Heart left ventricle (tissue), 16 donors: Measurements from ENCODE around the gene SPI1. TPM values are rescaled to one million over a fixed set of nuclear protein-coding genes. Genes with fewer than 3 reads are reported as not detected.

Experiments
- ATAC-seq, 4 donors: fragments of 200-7000 bp; cut with Tn5 transposase; one replicate each; pipeline ENCODE4 v1.9.1; 2020 to 2022; ENCODE audit warnings: moderate library complexity in 4 of 4, mild to moderate bottlenecking in 3 of 4, moderate number of reproducible peaks in 1 of 4
- DNase-seq, 5 donors: peaks; one replicate each; pipeline ENCODE4 v3.0.0-alpha.2; 2020
- H3K27ac ChIP-seq, 12 donors: fragments of 200-600 bp; sonication (generic) in 4 of 12; one replicate each; pipeline versions ENCODE4 v1.5.0 to v1.8.0; 2016 to 2022; ENCODE audit warnings: mild to moderate bottlenecking in 2 of 12
- H3K27me3 ChIP-seq, 9 donors: fragments of 200-600 bp; sonication (generic) in 2 of 9; one replicate each; pipeline versions ENCODE4 v1.5.1 to v1.8.0; 2016 to 2022; ENCODE audit warnings: mild to moderate bottlenecking in 3 of 9
- H3K36me3 ChIP-seq, 9 donors: fragments of 200-600 bp; sonication (generic) in 2 of 9; one replicate each; pipeline versions ENCODE4 v1.5.0 to v1.8.0; 2018 to 2022; ENCODE audit warnings: mild to moderate bottlenecking in 2 of 9
- H3K4me1 ChIP-seq, 12 donors: fragments of 200-600 bp; sonication (generic) in 4 of 12; one replicate each; pipeline versions ENCODE4 v1.5.0 to v1.8.0; 2016 to 2022; ENCODE audit warnings: mild to moderate bottlenecking in 3 of 12
- H3K4me3 ChIP-seq, 12 donors: fragments of 200-600 bp; sonication (generic) in 4 of 12; one replicate each; pipeline versions ENCODE4 v1.5.0 to v1.8.0; 2017 to 2022; ENCODE audit warnings: mild to moderate bottlenecking in 9 of 12, moderate library complexity in 4 of 12
- H3K9me3 ChIP-seq, 12 donors: fragments of 200-600 bp; sonication (generic) in 4 of 12; one replicate each; pipeline versions ENCODE4 v1.5.0 to v1.8.0; 2016 to 2022; ENCODE audit warnings: mild to moderate bottlenecking in 1 of 12
- CTCF ChIP-seq, 12 donors: fragments of 200-600 bp; sonication (generic) in 4 of 12; IDR thresholded peaks; one replicate each; pipeline versions ENCODE4 v1.5.0 to v1.8.0; 2018 to 2022; ENCODE audit warnings: antibody characterized with exemption in 12 of 12, mild to moderate bottlenecking in 5 of 12
- POLR2A ChIP-seq, 2 donors: fragments of 450-650 bp; IDR thresholded peaks; one replicate each; pipeline ENCODE4 v1.6.1; 2017; ENCODE audit warnings: antibody characterized with exemption in 2 of 2, mild to moderate bottlenecking in 2 of 2, moderate library complexity in 2 of 2
- WGBS, 4 donors: extraction: QIAGEN DNeasy Blood & Tissue Kit in 2 of 4; methylation state at CpG; one replicate each; pipeline versions ENCODE4 v1.1.5 to v1.1.7; 2013 to 2018; 5-methylcytosine and 5-hydroxymethylcytosine counted together
- intact Hi-C, 10 donors: fragments of 100-400 bp; cut with DNase I; formaldehyde crosslinking; loops; one replicate each; pipeline versions ENCODE4 v1.11.1 to v1.14.2; 2022
- polyA plus RNA-seq, 2 donors: library from polyadenylated mRNA; stranded (reverse); fragments of 200-250 nt; gene quantifications; one replicate each; pipeline ENCODE4 v1.2.3, GENCODE V29; 2013
- total RNA-seq, 9 donors: library from RNA; depleted of rRNA in 2 of 9; stranded (reverse); fragments of >200 nt in 2 of 9; fragmentation: NEBNext Ultra II Directional in 3 of 9; extraction: Animal tissue kit (Norgen Biotek cat#: 25700) in 3 of 9; gene quantifications; one replicate each; pipeline versions ENCODE4 v1.1.0 to v1.2.4, GENCODE V29; 2016 to 2023
- donor health status: ischemic (EF 13 %, LVEDD 7.1; RV severe dilation, severe dysfunction).
- donor health status: healthy with polysubstance abuse.
- donor health status: DM: no; HTN: yes; CAD: no.
- donor health status: DM: no; HTN: no; CAD: no.
- donor health status: ischemic (EF 25% LVEDD 6.9; RV normal size, moderate dysfunction).
- donor health status: ischemic (EF 25% LVEDD 5.7; RV mildly dilated, moderate dysfunction).
- donor health status: healthy.
- donor health status: DM: yes; HTN: yes; CAD: no.
- donor health status: ischemic (EF 35%, LVEDD 5.7; RV mildly dilated, moderate dysfunction).
- donor health status: nonischemic (EF 11% LVEDD 7.7; RV severe dilation, severe dysfunction).
- donor health status: DM: yes; HTN: yes; CAD: no.
- donor health status: PGD.
- donor health status: ischemic (EF 29% LVEDD 5.4; RV normal size, mild dysfunction).
- donor health status: nonischemic (EF 23%, LVEDD 6.1; RV moderate dilation, normal function).

Gene SPI1
- total and polyA plus RNA-seq, 11 donors: 2.8 to 78.9 (median 8.1) TPM

DNA sequence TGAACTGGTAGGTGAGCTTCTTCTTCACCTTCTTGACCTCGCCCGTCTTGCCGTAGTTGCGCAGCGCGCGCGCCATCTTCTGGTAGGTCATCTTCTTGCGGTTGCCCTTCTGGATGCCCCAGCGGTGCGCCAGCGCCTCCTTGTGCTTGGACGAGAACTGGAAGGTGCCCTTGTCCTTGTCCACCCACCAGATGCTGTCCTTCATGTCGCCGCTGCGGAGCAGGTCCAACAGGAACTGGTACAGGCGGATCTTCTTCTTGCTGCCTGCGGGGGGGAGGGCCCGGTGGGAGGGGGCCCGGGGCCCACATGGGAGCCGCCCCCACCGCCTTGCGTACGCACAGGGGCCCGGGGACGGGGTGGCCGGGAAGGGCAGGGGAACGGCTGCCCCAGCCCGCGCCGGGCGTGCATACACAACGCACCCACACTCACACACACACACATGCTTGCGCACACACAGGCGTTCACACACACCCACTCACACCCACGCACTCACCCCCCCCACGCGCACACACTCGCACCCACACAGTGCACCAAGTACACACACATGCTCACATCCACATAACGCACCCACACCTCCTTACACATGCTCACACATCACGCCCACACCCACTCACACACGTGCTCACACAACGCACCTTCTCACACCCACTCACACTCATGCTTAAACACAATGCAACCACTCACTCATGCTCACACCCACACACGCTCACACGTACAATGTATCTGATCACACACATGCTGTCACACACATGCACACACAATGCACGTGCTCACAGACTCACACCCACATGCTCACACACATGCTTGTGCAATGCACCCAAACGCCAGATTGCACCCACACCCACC, 22.8 kb downstream of the SPI1 start:
- Histone ChIP-seq H3K27ac (peak overlapping the region; percentile 70 to 99 (median 93)), H3K4me3 (peak overlapping the region; percentile 18 to 72 (median 50)), H3K36me3 (peaks cover 0 to 10% (median 0%) of the 10 kb centered on the region in 9 donors), H3K9me3 (no peaks in the 10 kb centered on the region), H3K4me1 (peaks cover 0 to 37% (median 7%) of the 10 kb centered on the region in 12 donors), H3K27me3 (no peaks in the 10 kb centered on the region)
- TF ChIP-seq POLR2A (IDR thresholded peaks at IDR 0.05) (no peak), CTCF (IDR thresholded peaks at IDR 0.05) (peak; percentile 79 to 99 (median 94))
- ATAC-seq (peak; percentile 4 to 60 (median 42)), DNase-seq (peak; percentile 93 to 97 (median 96))
- intact Hi-C loops: loop anchor here (1.0 to 10.0 kb wide), 19 partner anchors 68 to 471 kb away; partner anchors contain the start of genes ARFGAP2 (in 4 of the 10), NR1H3 (in 2 of the 10) and MADD (in 1 of the 10)
- WGBS, 4 donors: 23 to 33% (median 27%) methylated on average over 40 to 47 of the region's 47 CpGs

DNA sequence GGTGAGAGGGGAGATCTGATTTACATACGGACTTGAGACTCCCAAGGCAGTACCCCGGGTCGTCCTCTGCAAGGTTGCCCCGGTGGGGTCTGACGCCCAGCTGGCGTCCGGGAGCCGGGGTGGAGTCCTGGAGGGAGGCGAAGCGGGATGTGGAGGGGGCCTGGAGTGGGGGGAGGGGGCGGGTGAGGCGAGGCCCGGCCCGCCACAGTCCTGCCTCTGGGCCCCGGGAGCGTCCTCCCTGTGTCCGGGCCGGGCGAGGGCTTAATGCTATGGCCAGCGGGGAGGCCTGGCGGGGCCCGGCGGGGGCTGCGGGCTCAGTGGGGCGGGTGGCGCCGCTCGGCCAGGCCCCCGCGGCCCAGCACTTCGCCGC, 23.4 kb downstream of the SPI1 start:
- Histone ChIP-seq H3K27me3 (no peaks in the 10 kb centered on the region), H3K4me3 (peak overlapping the region; percentile 18 to 72 (median 50)), H3K9me3 (no peaks in the 10 kb centered on the region), H3K4me1 (peaks cover 0 to 31% (median 6%) of the 10 kb centered on the region in 12 donors), H3K27ac (peak overlapping the region; percentile 70 to 99 (median 93)), H3K36me3 (peaks cover 0 to 15% (median 6%) of the 10 kb centered on the region in 9 donors)
- WGBS, 4 donors: 9 to 18% (median 10%) methylated on average over 17 to 32 of the region's 32 CpGs
- intact Hi-C loops: loop anchor here (1.0 to 10.0 kb wide), 20 partner anchors 68 to 470 kb away; partner anchors contain the start of genes ARFGAP2 (in 5 of the 10), MADD (in 5 of the 10), NR1H3 (in 3 of the 10) and PACSIN3 (in 1 of the 10)
- ATAC-seq (peak in 2 of 4 donors; percentile 2 to 14), DNase-seq (peak in 1 of 5 donors; percentile 23)
- TF ChIP-seq POLR2A (IDR thresholded peaks at IDR 0.05) (no peak), CTCF (IDR thresholded peaks at IDR 0.05) (no peak)

DNA sequence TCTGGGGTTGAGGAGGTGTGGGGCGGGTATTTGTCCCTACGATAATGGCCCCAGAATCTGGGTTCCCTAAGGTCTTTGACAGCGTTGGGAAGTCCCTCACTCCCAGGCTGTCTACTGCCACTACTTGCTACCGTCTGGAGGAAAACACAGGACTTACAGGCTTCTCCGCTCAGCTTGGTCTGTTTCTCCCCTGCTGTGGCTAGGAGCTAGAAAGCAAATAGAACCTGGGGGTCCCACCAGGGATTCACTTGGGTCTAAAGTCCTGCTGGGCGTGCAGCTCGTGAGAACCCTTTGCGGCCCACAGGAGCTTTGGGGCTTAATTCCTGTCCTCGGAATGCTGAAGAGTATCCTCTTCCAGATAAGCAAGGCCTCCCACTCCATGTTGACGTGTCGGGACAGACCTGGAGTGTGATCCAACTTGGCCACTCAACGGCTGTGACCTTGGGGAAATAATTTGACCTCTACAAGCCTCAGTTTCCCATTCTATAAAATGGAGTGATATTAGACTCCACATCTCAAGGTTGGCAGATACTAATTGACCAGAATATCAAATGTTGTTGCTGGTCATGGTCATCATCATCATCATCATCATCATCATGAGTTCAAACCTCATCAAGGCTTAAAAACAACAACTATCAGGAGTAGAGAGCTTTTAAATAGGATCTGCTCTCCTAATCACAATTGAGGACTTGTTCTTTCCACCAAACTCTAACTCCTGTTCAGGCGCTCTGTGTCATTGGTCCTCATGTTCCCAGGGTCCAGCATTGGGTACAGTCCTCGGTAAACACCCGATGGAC, 24.2 kb downstream of the SPI1 start:
- H3K36me3 ChIP-seq: peaks cover 0 to 21% (median 3%) of the 10 kb centered on the region in 9 donors

More for the DNA sequence above, 24.2 kb downstream of the SPI1 start:
- WGBS, 4 donors: 61 to 67% (median 65%) methylated on average over 15 of the region's 15 CpGs
- peak overlapping the region; percentile 70 to 99 (median 93) for H3K27ac ChIP-seq
- intact Hi-C loops: loop anchor here (2.0 to 10.0 kb wide), 14 partner anchors 67 to 469 kb away; partner anchors contain the start of genes ARFGAP2 (in 4 of the 10), MADD (in 4 of the 10), NR1H3 (in 1 of the 10) and PACSIN3 (in 1 of the 10)
- peak overlapping the region in 8 of 12 donors; percentile 18 to 72 (median 56) for H3K4me3 ChIP-seq
- peak in 2 of 5 donors; percentile 18 to 25 for DNase-seq
- H3K4me1 ChIP-seq: peaks cover 0 to 24% (median 5%) of the 10 kb centered on the region in 12 donors
- no peak for ATAC-seq
- TF ChIP-seq POLR2A (IDR thresholded peaks at IDR 0.05) (no peak), CTCF (IDR thresholded peaks at IDR 0.05) (no peak)
- no peaks in the 10 kb centered on the region for H3K9me3 ChIP-seq
- H3K27me3 ChIP-seq: no peaks in the 10 kb centered on the region
